Uterus (tissue), 4 donors: Measurements from ENCODE around the gene BAHCC1. TPM values are rescaled to one million over a fixed set of nuclear protein-coding genes. Genes with fewer than 3 reads are reported as not detected.

ENCODE experiments used
- DNase-seq, 2 donors: peaks; one replicate each; pipeline ENCODE4 v3.0.0-alpha.2; 2019 to 2020
- H3K27ac ChIP-seq, 2 donors: fragments of 200-600 bp; sonication (generic); 1 replicate in 1 of 2; 2 replicates in 1 of 2; pipeline ENCODE4 v1.5.1; 2016 to 2018
- H3K27me3 ChIP-seq, 2 donors: fragments of 200-600 bp; sonication (generic); one replicate each; pipeline ENCODE4 v1.5.1; 2018 to 2019; ENCODE audit warnings: control low read depth in 1 of 2
- H3K36me3 ChIP-seq, 2 donors: fragments of 200-600 bp; sonication (generic); one replicate each; pipeline ENCODE4 v1.5.1; 2019; ENCODE audit warnings: control low read depth in 1 of 2
- H3K4me1 ChIP-seq, 2 donors: fragments of 200-600 bp; sonication (generic); one replicate each; pipeline ENCODE4 v1.5.1; 2018 to 2019; ENCODE audit warnings: control low read depth in 1 of 2
- H3K4me3 ChIP-seq, 2 donors: fragments of 200-600 bp; sonication (generic); 1 replicate in 1 of 2; 2 replicates in 1 of 2; pipeline ENCODE4 v1.5.1; 2018 to 2019; ENCODE audit warnings: mild to moderate bottlenecking in 1 of 2
- H3K9me3 ChIP-seq, 2 donors: fragments of 200-600 bp; sonication (generic); one replicate each; pipeline ENCODE4 v1.5.1; 2019; ENCODE audit warnings: control low read depth in 1 of 2
- POLR2A ChIP-seq, 2 donors: fragments of 450-650 bp; IDR thresholded peaks; one replicate each; pipeline ENCODE4 v1.6.1; 2016; ENCODE audit warnings: antibody characterized with exemption in 2 of 2, mild to moderate bottlenecking in 1 of 2, moderate library complexity in 1 of 2
- intact Hi-C: fragments of 100-400 bp; cut with DNase I; formaldehyde crosslinking; loops from one replicate; pipeline ENCODE4 v1.15.1; 2023; ENCODE audit warnings: low total_unique reads
- total RNA-seq, 4 donors: library from RNA; depleted of rRNA in 3 of 4; stranded (reverse); fragments of >200 nt in 3 of 4; gene quantifications; one replicate each; pipeline versions ENCODE4 v1.1.0 to v1.2.4, GENCODE V29; 2014 to 2023
- TF ChIP-seq, protein P1 (sequence below), 4 experiments: fragments of 200-600 bp in 2 of 4; fragments of 450-650 bp in 2 of 4; sonication (generic) in 2 of 4; IDR thresholded peaks; one replicate each; pipeline ENCODE4 v1.5.1; 2016 to 2019; ENCODE audit warnings: antibody characterized with exemption in 4 of 4, mild to moderate bottlenecking in 2 of 4, moderate library complexity in 1 of 4
- donor health status: DM: yes; HTN: yes; CAD: no.

The BAHCC1 gene
- total RNA-seq, 4 donors from 2014 or later = 1.5 to 34.1 (median 8.5) TPM

DNA sequence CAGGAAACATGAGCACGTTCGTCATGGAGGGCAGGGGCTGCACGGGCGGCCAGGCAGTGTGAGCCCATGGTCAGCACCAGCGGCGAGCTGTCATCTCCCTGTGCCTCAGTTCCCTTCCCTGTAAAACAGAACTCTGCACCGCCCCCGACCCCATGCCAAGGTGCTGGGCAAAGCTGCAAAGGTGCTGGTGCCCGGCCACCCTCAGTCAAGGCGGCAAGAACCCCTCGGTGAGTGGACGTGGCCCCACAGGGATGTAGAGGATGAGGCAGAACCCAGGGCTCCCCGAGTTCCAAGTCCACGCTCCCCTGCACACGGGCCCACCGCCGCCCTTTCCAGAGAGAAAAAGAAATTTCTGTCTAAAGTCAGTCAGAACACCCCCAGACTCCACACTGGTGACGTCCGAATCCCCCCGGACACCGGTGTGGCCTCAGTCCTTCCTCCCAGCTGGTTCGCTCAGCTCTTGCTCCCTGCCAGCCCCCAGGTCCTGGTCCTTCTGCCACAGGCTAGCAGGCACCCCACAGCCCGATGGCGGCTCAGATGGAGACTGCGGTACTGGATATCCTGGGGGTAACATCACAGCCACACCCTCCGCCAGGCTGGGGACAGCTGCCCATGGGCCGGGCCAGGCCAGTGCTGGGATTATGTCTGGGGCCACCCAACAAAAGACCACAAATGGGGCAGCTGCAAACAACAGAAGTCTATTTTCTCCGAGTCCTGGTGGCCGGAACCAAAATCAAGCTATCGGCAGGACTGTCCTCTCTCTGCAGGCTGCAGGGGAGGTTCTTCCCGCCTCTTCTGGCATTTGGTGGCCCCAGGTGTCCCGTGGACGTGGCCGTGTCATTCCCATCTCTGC lies 14.4 kb upstream of the BAHCC1 start:
- Histone ChIP-seq H3K36me3 (no peaks in the 10 kb centered on the region), H3K9me3 (no peaks in the 10 kb centered on the region), H3K27me3 (no peaks in the 10 kb centered on the region), H3K4me1 (peaks cover 0 to 2% of the 10 kb centered on the region in 2 donors), H3K4me3 (no peak overlapping the region), H3K27ac (no peak overlapping the region)
- intact Hi-C loops = no loop called here
- TF ChIP-seq, protein P1, sequence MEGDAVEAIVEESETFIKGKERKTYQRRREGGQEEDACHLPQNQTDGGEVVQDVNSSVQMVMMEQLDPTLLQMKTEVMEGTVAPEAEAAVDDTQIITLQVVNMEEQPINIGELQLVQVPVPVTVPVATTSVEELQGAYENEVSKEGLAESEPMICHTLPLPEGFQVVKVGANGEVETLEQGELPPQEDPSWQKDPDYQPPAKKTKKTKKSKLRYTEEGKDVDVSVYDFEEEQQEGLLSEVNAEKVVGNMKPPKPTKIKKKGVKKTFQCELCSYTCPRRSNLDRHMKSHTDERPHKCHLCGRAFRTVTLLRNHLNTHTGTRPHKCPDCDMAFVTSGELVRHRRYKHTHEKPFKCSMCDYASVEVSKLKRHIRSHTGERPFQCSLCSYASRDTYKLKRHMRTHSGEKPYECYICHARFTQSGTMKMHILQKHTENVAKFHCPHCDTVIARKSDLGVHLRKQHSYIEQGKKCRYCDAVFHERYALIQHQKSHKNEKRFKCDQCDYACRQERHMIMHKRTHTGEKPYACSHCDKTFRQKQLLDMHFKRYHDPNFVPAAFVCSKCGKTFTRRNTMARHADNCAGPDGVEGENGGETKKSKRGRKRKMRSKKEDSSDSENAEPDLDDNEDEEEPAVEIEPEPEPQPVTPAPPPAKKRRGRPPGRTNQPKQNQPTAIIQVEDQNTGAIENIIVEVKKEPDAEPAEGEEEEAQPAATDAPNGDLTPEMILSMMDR (IDR thresholded peaks at IDR 0.05) = no peak
- TF ChIP-seq POLR2A (IDR thresholded peaks at IDR 0.05) = no peak
- DNase-seq = no peak

DNA sequence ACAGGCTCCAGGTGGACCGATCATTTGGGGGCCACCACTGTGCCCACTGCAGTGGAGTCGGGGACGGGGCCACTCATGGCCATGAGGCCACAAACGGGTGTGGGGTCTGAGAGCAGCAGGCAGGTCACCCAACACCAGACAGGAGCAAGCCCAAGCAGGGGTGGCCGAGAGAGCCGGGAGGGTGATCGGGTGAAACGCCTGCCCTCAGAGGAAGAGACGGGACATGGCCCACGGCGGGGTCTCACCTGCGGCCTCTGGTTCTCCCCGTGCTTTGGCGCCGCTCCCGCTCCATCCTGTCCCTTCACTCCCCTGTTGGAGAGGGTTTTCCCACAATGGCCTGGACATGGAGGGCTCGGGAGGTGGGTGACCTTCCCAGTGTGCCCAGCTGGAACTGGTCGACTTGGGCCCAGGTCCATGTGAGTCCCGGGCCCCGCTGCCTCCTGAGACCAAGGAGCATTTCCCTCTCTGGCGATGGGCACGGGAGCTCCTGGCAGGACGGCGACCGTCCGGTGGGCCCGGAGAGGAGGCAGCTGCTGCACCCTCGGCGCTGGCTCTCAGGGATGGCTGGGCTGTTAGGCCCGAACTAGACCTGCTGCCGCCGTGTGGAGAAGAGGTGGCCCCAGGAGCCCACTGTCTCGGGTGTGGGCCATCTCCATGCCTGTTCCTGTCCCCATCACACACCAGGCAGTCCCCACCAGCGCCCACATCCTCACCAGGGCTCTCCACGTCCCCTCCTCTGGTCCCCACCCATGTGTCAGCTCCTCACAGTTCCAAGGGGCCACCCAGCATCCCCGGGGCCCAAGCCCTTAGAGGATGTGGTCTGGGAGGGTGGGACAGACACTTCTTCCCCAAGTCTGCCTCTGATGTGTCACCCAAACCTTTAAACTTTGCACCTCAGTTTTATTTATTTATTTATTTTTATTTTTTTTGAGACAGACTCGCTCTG lies 13.4 kb upstream of the BAHCC1 start:
- Histone ChIP-seq H3K27me3 (no peaks in the 10 kb centered on the region), H3K4me1 (peaks cover 5 to 6% of the 10 kb centered on the region in 2 donors), H3K4me3 (no peak overlapping the region), H3K27ac (no peak overlapping the region), H3K36me3 (no peaks in the 10 kb centered on the region), H3K9me3 (no peaks in the 10 kb centered on the region)
- intact Hi-C loops = no loop called here
- no peak for TF ChIP-seq POLR2A (IDR thresholded peaks at IDR 0.05)
- no peak for DNase-seq

DNA sequence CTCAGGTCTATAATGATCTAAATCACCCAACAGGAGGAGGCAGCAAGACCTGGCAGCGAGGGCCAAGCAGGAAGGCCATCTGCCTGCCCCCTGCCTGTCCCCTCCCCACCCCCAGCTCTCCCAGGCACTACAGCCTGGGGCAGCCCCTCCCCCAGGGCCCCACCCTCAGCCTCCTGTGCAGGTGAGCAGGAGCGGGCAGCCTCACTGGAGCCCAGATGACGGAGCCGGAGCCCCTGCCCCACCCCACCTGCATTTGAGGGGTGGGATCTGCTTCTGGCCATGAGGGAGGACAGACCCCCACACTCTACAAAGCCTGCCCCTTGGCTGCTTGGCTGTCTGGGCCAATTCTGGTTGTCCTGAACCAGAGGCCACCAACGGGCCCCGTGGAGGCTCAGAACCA lies 12.4 kb upstream of the BAHCC1 start:
- TF ChIP-seq, protein P1 (IDR thresholded peaks at IDR 0.05) = no peak
- TF ChIP-seq POLR2A (IDR thresholded peaks at IDR 0.05) = no peak
- intact Hi-C loops = no loop called here
- Histone ChIP-seq H3K9me3 (no peaks in the 10 kb centered on the region), H3K27me3 (no peaks in the 10 kb centered on the region), H3K4me3 (no peak overlapping the region), H3K4me1 (peaks cover 5 to 7% of the 10 kb centered on the region in 2 donors), H3K36me3 (no peaks in the 10 kb centered on the region), H3K27ac (no peak overlapping the region)
- DNase-seq = no peak

DNA sequence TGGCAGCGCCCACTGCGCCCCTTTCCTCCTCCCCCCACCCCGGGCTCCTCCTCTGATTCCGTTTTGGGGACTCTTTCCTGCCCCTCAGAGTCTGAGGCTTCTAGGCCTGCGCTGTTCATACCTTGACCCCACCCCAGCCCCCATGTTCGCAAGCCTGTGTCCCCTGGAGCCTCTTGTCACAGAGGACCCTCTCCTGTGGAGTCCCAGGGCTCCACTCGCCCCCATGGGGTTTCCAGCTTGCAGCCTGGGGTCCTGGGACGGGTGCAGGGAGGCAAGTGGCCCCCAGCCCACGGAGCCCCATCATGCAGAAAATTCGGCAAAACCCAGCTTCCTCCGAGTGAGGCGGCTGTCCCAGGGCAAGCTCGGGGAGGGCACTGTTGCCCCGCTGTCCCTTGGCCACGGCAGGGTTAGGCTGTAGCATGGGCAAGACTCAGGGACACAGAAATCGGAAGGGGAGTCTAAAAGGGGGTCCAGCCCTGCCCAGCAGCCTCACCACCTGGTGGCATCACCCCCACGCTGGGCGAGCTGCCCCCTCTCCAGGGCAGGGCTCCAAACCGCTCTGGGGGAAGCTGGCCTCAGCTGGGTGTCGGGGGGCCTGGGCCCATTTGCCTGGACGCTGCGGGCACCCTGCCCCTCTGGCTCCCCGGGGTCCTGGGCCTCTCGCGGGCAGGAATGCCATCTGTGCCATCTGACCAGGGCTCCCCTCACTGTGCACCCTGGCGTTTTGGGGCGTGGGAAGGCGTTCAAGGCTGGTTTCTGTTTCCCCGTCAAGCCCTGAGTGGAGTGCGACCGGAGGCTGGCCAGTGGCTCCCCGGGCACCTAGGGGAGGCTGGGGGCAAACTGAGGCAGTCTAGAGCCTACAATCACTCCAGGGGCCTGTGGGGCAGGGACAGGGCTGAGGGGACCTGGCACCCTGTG lies 11.5 kb upstream of the BAHCC1 start:
- Histone ChIP-seq H3K9me3 (no peaks in the 10 kb centered on the region), H3K4me3 (no peak overlapping the region), H3K27ac (no peak overlapping the region), H3K4me1 (peaks cover 5 to 17% of the 10 kb centered on the region in 2 donors), H3K27me3 (no peaks in the 10 kb centered on the region), H3K36me3 (no peaks in the 10 kb centered on the region)
- intact Hi-C loops = no loop called here
- TF ChIP-seq, protein P1 (IDR thresholded peaks at IDR 0.05) = no peak
- TF ChIP-seq POLR2A (IDR thresholded peaks at IDR 0.05) = no peak
- DNase-seq = peak in 1 of 2 donors; percentile 15

DNA sequence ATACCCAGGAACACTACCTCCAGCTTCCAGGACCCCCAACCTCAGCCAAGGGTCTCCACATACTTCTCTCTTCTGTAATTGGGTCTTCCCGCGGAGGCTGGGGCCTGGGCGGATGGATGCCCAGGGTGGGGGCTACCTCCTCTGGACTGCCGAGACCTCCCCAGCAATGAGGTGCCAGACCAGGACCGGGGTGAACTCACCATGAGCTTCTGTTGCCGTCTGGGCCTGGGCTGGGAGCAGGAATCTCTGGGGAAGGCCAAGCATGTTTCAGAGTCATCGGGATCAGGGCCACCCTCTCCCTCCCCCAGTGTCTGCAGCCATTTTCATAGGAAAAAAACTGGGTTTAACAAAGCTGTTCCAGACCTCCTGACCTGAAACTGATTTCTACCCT lies 10.3 kb upstream of the BAHCC1 start:
- H3K36me3 ChIP-seq = no peaks in the 10 kb centered on the region
- intact Hi-C loops = loop anchor here (5.0 kb wide), 1 partner anchor 97 kb away; no protein-coding TSS in a partner anchor
- DNase-seq = peak; percentile 26 to 28
- H3K27me3 ChIP-seq = no peaks in the 10 kb centered on the region
- peaks cover 5 to 21% of the 10 kb centered on the region in 2 donors for H3K4me1 ChIP-seq
- TF ChIP-seq, protein P1 (IDR thresholded peaks at IDR 0.05) = no peak
- TF ChIP-seq POLR2A (IDR thresholded peaks at IDR 0.05) = no peak
- H3K27ac ChIP-seq = peak overlapping the region in 1 of 2 donors; percentile 99
- no peaks in the 10 kb centered on the region for H3K9me3 ChIP-seq
- no peak overlapping the region for H3K4me3 ChIP-seq
